DOHH2 (cell line): Measurements from ENCODE around the gene ONECUT2.

Source experiments
- H3F3A ChIP-seq: fragments of 200-600 bp; sonication (generic), shearing (Covaris generic); 2 replicates; pipeline ENCODE4 v1.6.0; 2016; ENCODE audit warnings: antibody characterized with exemption, mild to moderate bottlenecking; ENCODE audit not compliant: control insufficient read depth, insufficient read depth
- H3K27ac ChIP-seq: fragments of 200-600 bp; sonication (generic); 2 replicates; pipeline ENCODE4 v1.5.1; 2014; ENCODE audit warnings: low read depth, mild to moderate bottlenecking, low read length, moderate library complexity
- H3K27me3 ChIP-seq: fragments of 200-600 bp; sonication (generic); 2 replicates; pipeline ENCODE4 v1.6.1; 2014; ENCODE audit warnings: mild to moderate bottlenecking, low read length, mixed read lengths; ENCODE audit not compliant: control insufficient read depth
- H3K36me3 ChIP-seq: fragments of 200-600 bp; sonication (generic); 2 replicates; pipeline ENCODE4 v1.6.1; 2014; ENCODE audit warnings: mild to moderate bottlenecking, low read length, moderate library complexity, mixed read lengths; ENCODE audit not compliant: control insufficient read depth
- H3K4me1 ChIP-seq: fragments of 200-600 bp; sonication (generic); 2 replicates; pipeline ENCODE4 v1.6.1; 2014; ENCODE audit warnings: mild to moderate bottlenecking, low read length, mixed read lengths; ENCODE audit not compliant: control insufficient read depth
- H3K4me2 ChIP-seq: fragments of 200-600 bp; sonication (generic); 2 replicates; pipeline ENCODE4 v1.6.0; 2014; ENCODE audit warnings: mild to moderate bottlenecking, low read length, moderate library complexity
- H3K4me3 ChIP-seq: fragments of 200-600 bp; sonication (generic); 2 replicates; pipeline ENCODE4 v1.5.1; 2014; ENCODE audit warnings: mild to moderate bottlenecking, low read length, mixed read lengths
- H3K79me2 ChIP-seq: fragments of 200-600 bp; sonication (generic); 2 replicates; pipeline ENCODE4 v1.6.1; 2014; ENCODE audit warnings: mild to moderate bottlenecking, low read length, mixed read lengths; ENCODE audit not compliant: control insufficient read depth
- H3K9me2 ChIP-seq: fragments of 200-600 bp; sonication (generic); replicated peaks from 2 replicates; pipeline ENCODE4 v1.6.1; 2014; ENCODE audit warnings: mild to moderate bottlenecking, low read length, mixed read lengths; ENCODE audit not compliant: control insufficient read depth
- H3K9me3 ChIP-seq: fragments of 200-600 bp; sonication (generic); 2 replicates; pipeline ENCODE4 v1.6.1; 2014; ENCODE audit warnings: antibody characterized with exemption, low read length, mixed read lengths; ENCODE audit not compliant: control insufficient read depth, insufficient read depth
- H4K20me1 ChIP-seq: fragments of 200-600 bp; sonication (generic); 2 replicates; pipeline ENCODE4 v1.6.0; 2014; ENCODE audit warnings: low read depth, mild to moderate bottlenecking, antibody characterized with exemption, low read length, moderate library complexity; ENCODE audit not compliant: control insufficient read depth, insufficient read depth
- EZH2phosphoT487 ChIP-seq: fragments of 200-600 bp; sonication (generic); IDR thresholded peaks from 2 replicates; pipeline ENCODE4 v1.6.1; 2017; ENCODE audit warnings: borderline replicate concordance, mild to moderate bottlenecking, antibody characterized with exemption, low read length, moderate library complexity, mixed read lengths
- TF ChIP-seq, protein P1 (sequence below): fragments of 200-600 bp; sonication (generic); IDR thresholded peaks from one replicate; pipeline ENCODE4 v1.5.1; 2014; ENCODE audit warnings: antibody characterized with exemption, mild to moderate bottlenecking, low read depth, low read length; ENCODE audit not compliant: poor library complexity, severe bottlenecking

ONECUT2 gene

DNA sequence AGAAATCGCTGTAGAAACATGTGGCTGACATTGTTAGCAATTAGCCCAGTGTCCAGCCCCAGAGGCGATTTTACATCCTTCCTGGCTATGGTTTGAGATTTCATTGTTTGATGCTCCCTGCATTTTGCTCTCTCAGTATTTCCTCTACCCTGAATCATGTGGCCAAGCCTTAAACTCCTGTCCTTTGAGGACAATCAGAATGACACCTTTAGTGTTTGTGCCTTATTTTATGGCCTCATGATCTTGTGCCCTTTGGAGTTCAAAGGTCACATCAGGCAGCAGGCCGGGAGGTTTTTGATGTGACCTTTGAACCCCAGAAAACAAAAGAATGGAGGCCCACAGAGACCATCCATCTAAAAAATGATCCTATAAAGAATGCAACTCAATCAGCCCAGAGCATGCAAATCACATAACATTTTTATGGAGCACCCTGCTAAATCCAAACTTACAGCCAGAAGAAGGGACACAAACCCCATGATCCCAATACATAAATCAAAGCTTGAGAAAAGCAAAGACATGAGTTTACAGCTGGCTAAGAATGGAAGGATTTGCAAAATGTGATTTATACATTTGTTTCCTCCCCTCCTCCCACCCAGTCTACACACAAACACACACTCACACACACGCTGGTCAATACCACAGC, 98.8 kb downstream of the ONECUT2 start:
- no peaks in the 10 kb centered on the region for H3K9me3 ChIP-seq
- no peak overlapping the region for H3K4me2 ChIP-seq
- no peak overlapping the region for H3K27ac ChIP-seq

DNA sequence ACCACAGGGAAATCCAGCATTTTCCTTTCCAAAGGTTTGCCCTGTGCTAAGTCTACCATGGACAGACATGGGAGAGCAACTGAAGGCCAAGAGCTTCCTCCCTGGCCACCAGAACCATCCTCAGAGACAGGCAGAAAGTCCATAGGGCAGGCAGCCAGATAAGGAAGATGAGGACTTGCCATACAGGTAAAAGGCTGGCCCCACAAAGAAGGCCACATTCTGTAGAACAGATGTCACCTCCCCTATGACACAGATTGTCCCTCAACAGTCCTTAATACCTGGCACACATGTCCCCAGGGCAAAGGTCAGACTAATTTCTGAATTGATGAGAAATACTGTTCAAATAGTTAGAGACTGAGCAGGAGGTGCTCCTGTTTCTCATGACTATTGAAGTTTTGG, 99.3 kb downstream of the ONECUT2 start:
- Histone ChIP-seq H4K20me1 (no peaks in the 10 kb centered on the region), H3F3A (no peaks in the 10 kb centered on the region), H3K4me2 (no peak overlapping the region), H3K27me3 (peaks cover 3% of the 10 kb centered on the region; the same call in 1 of the 2 replicates), H3K27ac (no peak overlapping the region), H3K4me1 (no peaks in the 10 kb centered on the region), H3K9me3 (no peaks in the 10 kb centered on the region), H3K36me3 (no peaks in the 10 kb centered on the region), H3K4me3 (no peak overlapping the region), H3K9me2 (no peaks in the 10 kb centered on the region), H3K79me2 (no peaks in the 10 kb centered on the region)
- TF ChIP-seq, protein P1, sequence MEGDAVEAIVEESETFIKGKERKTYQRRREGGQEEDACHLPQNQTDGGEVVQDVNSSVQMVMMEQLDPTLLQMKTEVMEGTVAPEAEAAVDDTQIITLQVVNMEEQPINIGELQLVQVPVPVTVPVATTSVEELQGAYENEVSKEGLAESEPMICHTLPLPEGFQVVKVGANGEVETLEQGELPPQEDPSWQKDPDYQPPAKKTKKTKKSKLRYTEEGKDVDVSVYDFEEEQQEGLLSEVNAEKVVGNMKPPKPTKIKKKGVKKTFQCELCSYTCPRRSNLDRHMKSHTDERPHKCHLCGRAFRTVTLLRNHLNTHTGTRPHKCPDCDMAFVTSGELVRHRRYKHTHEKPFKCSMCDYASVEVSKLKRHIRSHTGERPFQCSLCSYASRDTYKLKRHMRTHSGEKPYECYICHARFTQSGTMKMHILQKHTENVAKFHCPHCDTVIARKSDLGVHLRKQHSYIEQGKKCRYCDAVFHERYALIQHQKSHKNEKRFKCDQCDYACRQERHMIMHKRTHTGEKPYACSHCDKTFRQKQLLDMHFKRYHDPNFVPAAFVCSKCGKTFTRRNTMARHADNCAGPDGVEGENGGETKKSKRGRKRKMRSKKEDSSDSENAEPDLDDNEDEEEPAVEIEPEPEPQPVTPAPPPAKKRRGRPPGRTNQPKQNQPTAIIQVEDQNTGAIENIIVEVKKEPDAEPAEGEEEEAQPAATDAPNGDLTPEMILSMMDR, result no peak
- TF ChIP-seq EZH2phosphoT487, result no peak

More for the DNA sequence above, 98.8 kb downstream of the ONECUT2 start:
- Histone ChIP-seq H3K4me3 (no peak overlapping the region), H3K79me2 (no peaks in the 10 kb centered on the region), H3K36me3 (no peaks in the 10 kb centered on the region), H3K27me3 (peaks cover 3% of the 10 kb centered on the region; the same call in 1 of the 2 replicates), H3K9me2 (no peaks in the 10 kb centered on the region), H4K20me1 (no peaks in the 10 kb centered on the region), H3K4me1 (no peaks in the 10 kb centered on the region), H3F3A (no peaks in the 10 kb centered on the region)
- no peak for TF ChIP-seq EZH2phosphoT487
- TF ChIP-seq, protein P1, result no peak

GRCh38 chr18:57538614-57539013, 103.4 kb downstream of the ONECUT2 start:
- no peak for TF ChIP-seq EZH2phosphoT487
- TF ChIP-seq, protein P1, result no peak
- no peaks in the 10 kb centered on the region for H3K9me3 ChIP-seq
- no peaks in the 10 kb centered on the region for H3K36me3 ChIP-seq
- H3K4me1 ChIP-seq, result no peaks in the 10 kb centered on the region
- no peaks in the 10 kb centered on the region for H3K79me2 ChIP-seq
- peaks cover 3% of the 10 kb centered on the region; the same call in 1 of the 2 replicates for H3K27me3 ChIP-seq
- no peaks in the 10 kb centered on the region for H3F3A ChIP-seq
- no peaks in the 10 kb centered on the region for H3K9me2 ChIP-seq
- no peak overlapping the region for H3K4me2 ChIP-seq
- no peak overlapping the region for H3K27ac ChIP-seq
- H3K4me3 ChIP-seq, result no peak overlapping the region
- H4K20me1 ChIP-seq, result no peaks in the 10 kb centered on the region
